ENCODE measurements around the gene NAMPT.
A peak's percentile ranks its signal among the peaks of the same experiment; 100 is the strongest.

DNA sequence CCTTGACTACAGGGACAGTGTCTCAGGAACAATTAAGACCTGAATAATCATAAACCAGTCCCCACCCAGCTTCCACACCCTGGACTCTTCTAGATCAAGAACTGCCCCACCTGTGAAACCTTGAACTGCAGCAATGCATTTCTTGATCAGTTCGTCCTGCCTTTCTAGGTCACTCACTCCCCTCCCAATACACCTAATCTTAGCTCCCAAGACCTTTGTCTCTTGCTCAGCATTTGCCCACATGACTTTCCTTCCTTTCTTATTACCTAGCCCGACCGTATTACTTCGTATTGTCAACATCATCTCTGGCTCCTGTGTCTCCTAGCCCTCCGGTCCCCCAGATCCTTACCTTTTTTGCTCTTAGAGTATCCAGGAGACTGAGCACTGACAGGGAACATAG is 5.5 kb upstream of the NAMPT start:
- TF ChIP-seq CTCF (IDR thresholded peaks at IDR 0.05) (peak in 2 of 6 experiments; percentile 9 to 36), POLR2A (IDR thresholded peaks at IDR 0.05) (no peak)

Data from esophagus squamous epithelium (tissue), 4 donors.